Measurements from ENCODE around the gene PAQR5. TPM values are rescaled to one million over a fixed set of nuclear protein-coding genes. Genes with fewer than 3 reads are reported as not detected.

PAQR5 gene
- total RNA-seq, 6 experiments from 2014 or later: 0.28 to 3.0 (median 0.98) TPM

DNA sequence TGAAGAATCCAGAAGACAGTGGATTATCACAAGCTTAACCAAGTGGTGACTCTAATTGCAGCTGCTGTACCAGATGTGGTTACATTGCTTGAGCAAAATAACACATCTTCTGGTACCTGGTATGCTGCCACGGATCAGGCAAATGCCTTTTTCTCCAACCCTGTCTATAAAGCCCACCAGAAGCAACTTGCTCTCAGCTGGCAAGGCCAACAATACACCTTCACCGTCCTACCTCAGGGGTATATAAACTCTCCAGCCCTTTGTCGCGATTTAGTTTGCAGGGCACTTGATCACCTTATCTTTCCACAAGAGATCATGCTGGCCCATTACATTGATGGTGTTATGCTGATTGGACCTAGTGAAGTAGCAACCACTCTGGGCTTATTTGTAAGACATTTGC lies 52.6 kb downstream of the PAQR5 start:
- TF ChIP-seq, protein P1, sequence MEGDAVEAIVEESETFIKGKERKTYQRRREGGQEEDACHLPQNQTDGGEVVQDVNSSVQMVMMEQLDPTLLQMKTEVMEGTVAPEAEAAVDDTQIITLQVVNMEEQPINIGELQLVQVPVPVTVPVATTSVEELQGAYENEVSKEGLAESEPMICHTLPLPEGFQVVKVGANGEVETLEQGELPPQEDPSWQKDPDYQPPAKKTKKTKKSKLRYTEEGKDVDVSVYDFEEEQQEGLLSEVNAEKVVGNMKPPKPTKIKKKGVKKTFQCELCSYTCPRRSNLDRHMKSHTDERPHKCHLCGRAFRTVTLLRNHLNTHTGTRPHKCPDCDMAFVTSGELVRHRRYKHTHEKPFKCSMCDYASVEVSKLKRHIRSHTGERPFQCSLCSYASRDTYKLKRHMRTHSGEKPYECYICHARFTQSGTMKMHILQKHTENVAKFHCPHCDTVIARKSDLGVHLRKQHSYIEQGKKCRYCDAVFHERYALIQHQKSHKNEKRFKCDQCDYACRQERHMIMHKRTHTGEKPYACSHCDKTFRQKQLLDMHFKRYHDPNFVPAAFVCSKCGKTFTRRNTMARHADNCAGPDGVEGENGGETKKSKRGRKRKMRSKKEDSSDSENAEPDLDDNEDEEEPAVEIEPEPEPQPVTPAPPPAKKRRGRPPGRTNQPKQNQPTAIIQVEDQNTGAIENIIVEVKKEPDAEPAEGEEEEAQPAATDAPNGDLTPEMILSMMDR (IDR thresholded peaks at IDR 0.05): no peak
- TF ChIP-seq POLR2A (IDR thresholded peaks at IDR 0.05): no peak
- DNase-seq: no peak
- WGBS (ENCODE audit: insufficient coverage, low coverage, low lambda C conversion rate, missing lambda C conversion rate): 94% methylated on average over 4 of the region's 4 CpGs
- H3K9me3 ChIP-seq: no peaks in the 10 kb centered on the region
- H3K27ac ChIP-seq: no peak overlapping the region
- no peaks in the 10 kb centered on the region for H3K27me3 ChIP-seq
- no peak overlapping the region for H3K4me3 ChIP-seq
- H3K4me1 ChIP-seq: no peaks in the 10 kb centered on the region
- H3K36me3 ChIP-seq: no peaks in the 10 kb centered on the region
- intact Hi-C loops (cut with DNase I): no loop called here
- no peak for ATAC-seq

DNA sequence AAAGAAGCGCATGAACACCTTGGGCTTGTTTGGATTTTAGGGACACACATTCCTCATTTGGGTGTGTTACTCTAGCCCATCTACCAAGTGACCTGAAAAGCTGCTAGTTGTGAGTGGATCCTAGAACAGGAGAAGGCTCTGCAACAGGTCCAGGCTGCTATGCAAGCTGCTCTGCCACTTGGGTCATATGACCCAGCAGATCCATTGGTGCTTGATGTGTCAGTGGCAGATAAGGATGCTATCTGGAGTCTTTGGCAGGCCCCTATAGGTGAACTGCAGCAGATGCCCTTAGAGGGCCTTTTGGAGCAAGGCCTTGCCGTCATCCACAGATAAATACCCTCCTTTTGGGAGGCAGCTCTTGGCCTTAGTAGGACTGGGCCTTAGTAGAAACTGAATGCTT lies 53.2 kb downstream of the PAQR5 start:
- Histone ChIP-seq H3K27ac (no peak overlapping the region), H3K27me3 (no peaks in the 10 kb centered on the region), H3K4me1 (no peaks in the 10 kb centered on the region), H3K36me3 (no peaks in the 10 kb centered on the region), H3K9me3 (no peaks in the 10 kb centered on the region), H3K4me3 (no peak overlapping the region)
- ATAC-seq (no peak), DNase-seq (no peak)
- intact Hi-C loops (cut with DNase I): no loop called here
- 100% methylated on average over 1 of the region's 2 CpGs for WGBS (ENCODE audit: insufficient coverage, low coverage, low lambda C conversion rate, missing lambda C conversion rate)
- TF ChIP-seq, protein P1 (IDR thresholded peaks at IDR 0.05): no peak
- TF ChIP-seq POLR2A (IDR thresholded peaks at IDR 0.05): no peak

DNA sequence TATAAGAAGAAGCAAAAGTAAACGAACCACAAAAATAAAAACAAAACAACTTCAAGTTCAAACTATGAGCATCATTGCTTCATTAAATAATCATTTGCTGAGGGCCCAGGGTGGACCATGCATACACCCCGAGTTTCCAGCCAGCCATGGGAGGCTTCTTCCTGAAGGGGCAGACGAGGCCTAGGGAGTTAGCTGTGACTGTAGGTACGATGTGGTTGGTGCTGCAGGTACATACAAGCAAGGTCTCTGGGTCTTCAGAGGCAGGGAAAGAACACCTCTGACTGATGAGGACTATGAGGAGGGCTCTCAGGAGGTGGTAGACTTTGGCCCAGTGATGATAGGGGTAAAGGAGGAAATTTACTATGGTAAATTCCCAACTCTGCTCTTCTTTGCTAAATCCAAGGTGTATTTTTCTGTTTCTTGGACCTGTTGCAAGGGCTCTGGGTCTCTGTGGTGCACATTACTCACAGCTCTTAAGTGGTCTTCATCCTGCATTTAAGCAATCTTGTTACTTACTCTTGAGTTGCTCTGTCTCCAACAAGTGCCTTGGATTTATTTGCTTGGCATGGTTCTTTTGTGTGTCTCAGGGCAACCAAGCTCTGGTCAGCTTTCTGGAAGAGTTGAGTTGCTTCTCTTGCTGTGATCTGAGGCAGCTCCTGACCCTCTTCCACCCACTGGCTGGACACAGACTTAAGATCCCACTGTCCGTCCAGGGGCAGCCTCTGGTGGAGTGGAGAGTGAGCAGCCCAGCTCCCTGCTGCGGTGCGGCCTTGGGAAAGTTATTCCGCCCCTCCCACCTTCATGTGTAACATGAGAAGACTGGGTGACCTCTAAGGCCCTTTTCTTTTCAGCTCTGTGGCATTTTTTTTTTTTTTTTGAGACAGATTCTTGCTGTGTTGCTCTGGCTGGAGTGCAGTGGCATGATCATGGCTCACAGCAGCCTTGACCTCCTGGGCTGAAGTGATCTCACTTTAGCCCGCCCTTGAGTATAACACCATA lies 59.4 kb downstream of the PAQR5 start:
- Histone ChIP-seq H3K4me3 (no peak overlapping the region), H3K9me3 (no peaks in the 10 kb centered on the region), H3K27ac (no peak overlapping the region), H3K27me3 (no peaks in the 10 kb centered on the region), H3K4me1 (no peaks in the 10 kb centered on the region), H3K36me3 (no peaks in the 10 kb centered on the region)
- ATAC-seq (no peak), DNase-seq (no peak)
- intact Hi-C loops (cut with DNase I): no loop called here
- 44% methylated on average over 8 of the region's 9 CpGs for WGBS (ENCODE audit: insufficient coverage, low coverage, low lambda C conversion rate, missing lambda C conversion rate)
- no peak for TF ChIP-seq POLR2A (IDR thresholded peaks at IDR 0.05)
- TF ChIP-seq, protein P1 (IDR thresholded peaks at IDR 0.05): no peak

DNA sequence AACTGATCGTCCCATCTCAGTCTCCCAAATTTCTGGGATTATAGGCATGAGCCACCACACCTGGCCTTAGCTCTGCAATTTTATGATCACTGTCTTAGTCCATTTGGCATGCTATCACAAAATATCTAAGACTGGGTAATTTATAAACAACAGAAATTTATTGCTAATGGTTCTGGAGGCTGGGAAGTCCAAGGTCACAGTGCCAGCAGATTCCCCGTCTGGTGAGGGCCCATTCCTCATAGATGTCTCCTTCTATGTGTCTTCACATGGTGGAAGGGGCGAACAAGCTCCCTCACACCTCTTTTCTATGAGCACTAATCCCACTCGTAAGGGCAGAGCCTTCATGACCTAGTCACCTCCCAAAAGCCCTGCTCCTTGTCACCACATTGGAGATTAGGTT lies 60.1 kb downstream of the PAQR5 start:
- H3K27ac ChIP-seq: no peak overlapping the region
- H3K27me3 ChIP-seq: no peaks in the 10 kb centered on the region
- no peak for DNase-seq
- no peaks in the 10 kb centered on the region for H3K36me3 ChIP-seq
- no peak for ATAC-seq
- WGBS (ENCODE audit: insufficient coverage, low coverage, low lambda C conversion rate, missing lambda C conversion rate): 83% methylated on average over 3 of the region's 4 CpGs
- no peak for TF ChIP-seq POLR2A (IDR thresholded peaks at IDR 0.05)
- TF ChIP-seq, protein P1 (IDR thresholded peaks at IDR 0.05): no peak
- intact Hi-C loops (cut with DNase I): no loop called here
- no peaks in the 10 kb centered on the region for H3K9me3 ChIP-seq
- H3K4me1 ChIP-seq: no peaks in the 10 kb centered on the region
- H3K4me3 ChIP-seq: no peak overlapping the region

Measured in right lobe of liver (tissue), 6 donors.